Measurements from ENCODE around the gene TXLNB. TPM values are rescaled to one million over a fixed set of nuclear protein-coding genes. Genes with fewer than 3 reads are reported as not detected.
A peak's percentile ranks its signal among the peaks of the same experiment; 100 is the strongest.

TXLNB gene
- total and polyA plus RNA-seq, 2 donors (not counting 3 experiments of a cell fraction or from before 2014, with no cell fraction given): 0.04 to 0.18 TPM

GRCh38 chr6:139303185-139303584 lies 11.4 kb upstream of the TXLNB start:
- no peak overlapping the region for H3K9ac ChIP-seq (replicated peaks; ENCODE audit: extremely low read depth, insufficient read depth, low read length)
- H3K9me3 ChIP-seq (replicated peaks; ENCODE audit: control insufficient read depth, insufficient read depth, low read length): no peaks in the 10 kb centered on the region
- DNase-seq (ENCODE audit: low read depth, low spot score) (peak; percentile 23), FAIRE-seq (no peak)
- POLR2A ChIA-PET: no interaction called here
- dilution Hi-C loops (cut with MboI; ENCODE audit: extremely low pct_ligation_motif_present, low sequenced_read_pairs) (no loop called here), intact Hi-C loops (cut with micrococcal nuclease) (loop anchor here (2.0 kb wide), 1 partner anchor 32 kb away; no protein-coding TSS in a partner anchor)
- CTCF ChIA-PET: interaction anchor here (1.7 kb wide), 1 partner anchor 10 kb away, joined by 7 read pairs; the partner anchor contains the start of gene TXLNB
- no peaks in the 10 kb centered on the region for H3K36me3 ChIP-seq (ENCODE audit: control insufficient read depth in 2 of 2, extremely low read depth in 1 of 2, insufficient read depth in 2 of 2, low read length in 2 of 2)
- H3K79me2 ChIP-seq (ENCODE audit: control insufficient read depth, insufficient read depth, low read length): no peaks in the 10 kb centered on the region
- H3K9me1 ChIP-seq (replicated peaks; ENCODE audit: control insufficient read depth, extremely low read depth, insufficient read depth, low read length): no peaks in the 10 kb centered on the region
- H3K4me2 ChIP-seq (ENCODE audit: insufficient read depth, low read length): no peak overlapping the region
- no peaks in the 10 kb centered on the region for H3K27me3 ChIP-seq (ENCODE audit: control insufficient read depth in 2 of 2, insufficient read depth in 2 of 2, low read length in 2 of 2)
- BruUV-seq (replicated peaks): no TSS peak
- no peak overlapping the region for H3K27ac ChIP-seq (ENCODE audit: insufficient read depth, low read depth, low read length)
- H3K4me1 ChIP-seq (ENCODE audit: control insufficient read depth, extremely low read depth, insufficient read depth, low read length): no peaks in the 10 kb centered on the region
- H4K20me1 ChIP-seq (replicated peaks; ENCODE audit: control insufficient read depth, extremely low read depth, insufficient read depth, low read length): no peaks in the 10 kb centered on the region
- TF ChIP-seq EZH2 (IDR thresholded peaks at IDR 0.05; ENCODE audit: borderline replicate concordance, low read depth, low read length, severe bottlenecking) (no peak), GATA2 (IDR thresholded peaks at IDR 0.05; ENCODE audit: insufficient read depth, insufficient read length, low read depth, low read length) (no peak), MAX (IDR thresholded peaks at IDR 0.05; ENCODE audit: insufficient read depth, insufficient read length) (no peak), JUN (IDR thresholded peaks at IDR 0.05; ENCODE audit: borderline replicate concordance, insufficient read depth, insufficient read length, low read depth) (no peak), POLR2A (IDR thresholded peaks at IDR 0.05; ENCODE audit: low read depth, low read length) (no peak), FOS (IDR thresholded peaks at IDR 0.05; ENCODE audit: borderline replicate concordance, insufficient read depth, low read length) (no peak), MYC (IDR thresholded peaks at IDR 0.05; ENCODE audit: low read depth, low read length) (no peak), CTCF (IDR thresholded peaks at IDR 0.05; ENCODE audit: extremely low read depth in 1 of 2, insufficient read depth in 1 of 2, low read depth in 1 of 2, low read length in 2 of 2) (no peak), POLR2AphosphoS5 (IDR thresholded peaks at IDR 0.05; ENCODE audit: insufficient read depth, low read depth, low read length) (no peak)
- no peak overlapping the region for H2AFZ ChIP-seq (ENCODE audit: low read depth, low read length)
- H3K4me3 ChIP-seq (replicated peaks in 1 of 3; ENCODE audit: insufficient read depth in 1 of 3, low read depth in 1 of 3, low read length in 3 of 3): no peak overlapping the region

Data from endothelial cell of umbilical vein (primary cell).